ENCODE data around the gene WDR17. TPM values are rescaled to one million over a fixed set of nuclear protein-coding genes. Genes with fewer than 3 reads are reported as not detected.

Gene WDR17
- total RNA-seq, 1 donor from 2014 or later = 6.3 TPM

DNA sequence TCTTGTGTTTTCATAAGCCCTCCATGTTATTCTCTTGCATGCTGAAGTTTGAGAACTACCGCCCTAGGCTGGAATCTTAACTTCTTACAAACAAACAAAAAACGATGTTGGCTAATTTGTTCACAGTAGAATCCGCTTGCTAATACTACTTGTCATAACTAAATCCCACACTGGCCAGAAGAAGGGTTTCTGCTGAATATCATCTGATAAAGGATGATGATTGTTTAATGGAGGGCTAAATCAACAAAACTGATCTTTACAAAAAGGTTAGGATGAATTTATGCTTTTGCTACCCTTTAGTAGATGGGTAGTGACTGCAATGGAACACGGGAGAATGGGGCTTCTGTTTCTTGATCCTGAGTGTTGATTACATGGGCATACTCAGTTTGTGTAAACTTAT is 87.5 kb downstream of the WDR17 start:
- Mint-ChIP-seq H3K27me3 (ENCODE audit: unreplicated experiment) (no peaks in the 10 kb centered on the region), H3K4me3 (ENCODE audit: unreplicated experiment) (no peak overlapping the region), H3K9me3 (ENCODE audit: unreplicated experiment) (no peaks in the 10 kb centered on the region), H3K36me3 (ENCODE audit: unreplicated experiment) (no peaks in the 10 kb centered on the region), H3K4me1 (ENCODE audit: low read depth, unreplicated experiment) (no peaks in the 10 kb centered on the region), H3K27ac (ENCODE audit: unreplicated experiment) (no peak overlapping the region)
- DNase-seq = no peak
- TF ChIP-seq, protein P1, sequence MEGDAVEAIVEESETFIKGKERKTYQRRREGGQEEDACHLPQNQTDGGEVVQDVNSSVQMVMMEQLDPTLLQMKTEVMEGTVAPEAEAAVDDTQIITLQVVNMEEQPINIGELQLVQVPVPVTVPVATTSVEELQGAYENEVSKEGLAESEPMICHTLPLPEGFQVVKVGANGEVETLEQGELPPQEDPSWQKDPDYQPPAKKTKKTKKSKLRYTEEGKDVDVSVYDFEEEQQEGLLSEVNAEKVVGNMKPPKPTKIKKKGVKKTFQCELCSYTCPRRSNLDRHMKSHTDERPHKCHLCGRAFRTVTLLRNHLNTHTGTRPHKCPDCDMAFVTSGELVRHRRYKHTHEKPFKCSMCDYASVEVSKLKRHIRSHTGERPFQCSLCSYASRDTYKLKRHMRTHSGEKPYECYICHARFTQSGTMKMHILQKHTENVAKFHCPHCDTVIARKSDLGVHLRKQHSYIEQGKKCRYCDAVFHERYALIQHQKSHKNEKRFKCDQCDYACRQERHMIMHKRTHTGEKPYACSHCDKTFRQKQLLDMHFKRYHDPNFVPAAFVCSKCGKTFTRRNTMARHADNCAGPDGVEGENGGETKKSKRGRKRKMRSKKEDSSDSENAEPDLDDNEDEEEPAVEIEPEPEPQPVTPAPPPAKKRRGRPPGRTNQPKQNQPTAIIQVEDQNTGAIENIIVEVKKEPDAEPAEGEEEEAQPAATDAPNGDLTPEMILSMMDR (IDR thresholded peaks at IDR 0.05; ENCODE audit: partially characterized antibody, unreplicated experiment) = no peak

DNA sequence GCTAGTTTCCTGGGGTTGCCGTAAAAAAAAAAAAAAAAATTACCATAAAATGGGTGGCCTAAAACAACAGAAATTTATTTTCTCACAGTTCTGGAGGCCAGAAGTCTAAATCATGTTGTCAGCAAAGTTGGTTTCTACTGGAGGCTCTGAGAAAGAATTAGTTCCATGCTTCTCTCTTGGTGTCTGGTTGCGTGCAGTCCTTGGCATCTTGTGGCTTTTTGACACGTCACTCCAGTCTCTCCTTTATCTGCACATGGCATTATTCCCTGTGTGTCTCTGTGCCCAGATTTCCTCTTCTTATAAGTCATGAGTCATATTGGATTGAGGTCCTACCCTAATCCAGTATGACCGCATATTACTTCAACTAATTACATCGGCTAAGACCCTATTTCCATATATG is 91.0 kb downstream of the WDR17 start:
- Mint-ChIP-seq H3K9me3 (ENCODE audit: unreplicated experiment) (no peaks in the 10 kb centered on the region), H3K36me3 (ENCODE audit: unreplicated experiment) (no peaks in the 10 kb centered on the region), H3K4me3 (ENCODE audit: unreplicated experiment) (no peak overlapping the region), H3K27ac (ENCODE audit: unreplicated experiment) (no peak overlapping the region), H3K27me3 (ENCODE audit: unreplicated experiment) (no peaks in the 10 kb centered on the region), H3K4me1 (ENCODE audit: low read depth, unreplicated experiment) (no peaks in the 10 kb centered on the region)
- TF ChIP-seq, protein P1 (IDR thresholded peaks at IDR 0.05; ENCODE audit: partially characterized antibody, unreplicated experiment) = no peak
- no peak for DNase-seq

DNA sequence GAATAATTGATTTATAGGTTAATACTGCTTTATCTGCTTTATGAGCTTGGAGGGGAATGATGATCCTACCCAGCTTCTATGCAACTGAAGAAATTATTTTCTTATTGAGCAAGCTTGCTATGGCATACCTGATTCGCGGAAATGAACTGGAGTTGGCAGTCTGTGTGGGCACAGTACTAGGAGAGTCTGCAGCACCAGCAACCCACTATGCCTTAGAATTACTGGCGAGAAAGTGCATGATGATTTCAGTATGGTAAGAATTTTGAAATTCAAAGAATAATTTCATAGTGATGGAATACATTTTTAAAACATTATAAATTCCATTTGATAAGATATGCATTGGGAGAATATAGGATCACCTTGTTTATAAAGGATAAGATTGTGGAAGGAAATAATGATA is 97.4 kb downstream of the WDR17 start:
- H3K4me3 Mint-ChIP-seq (ENCODE audit: unreplicated experiment) = no peak overlapping the region
- no peaks in the 10 kb centered on the region for H3K36me3 Mint-ChIP-seq (ENCODE audit: unreplicated experiment)
- no peak overlapping the region for H3K27ac Mint-ChIP-seq (ENCODE audit: unreplicated experiment)
- no peaks in the 10 kb centered on the region for H3K9me3 Mint-ChIP-seq (ENCODE audit: unreplicated experiment)
- no peaks in the 10 kb centered on the region for H3K27me3 Mint-ChIP-seq (ENCODE audit: unreplicated experiment)
- H3K4me1 Mint-ChIP-seq (ENCODE audit: low read depth, unreplicated experiment) = no peaks in the 10 kb centered on the region
- TF ChIP-seq, protein P1 (IDR thresholded peaks at IDR 0.05; ENCODE audit: partially characterized antibody, unreplicated experiment) = no peak
- no peak for DNase-seq

DNA sequence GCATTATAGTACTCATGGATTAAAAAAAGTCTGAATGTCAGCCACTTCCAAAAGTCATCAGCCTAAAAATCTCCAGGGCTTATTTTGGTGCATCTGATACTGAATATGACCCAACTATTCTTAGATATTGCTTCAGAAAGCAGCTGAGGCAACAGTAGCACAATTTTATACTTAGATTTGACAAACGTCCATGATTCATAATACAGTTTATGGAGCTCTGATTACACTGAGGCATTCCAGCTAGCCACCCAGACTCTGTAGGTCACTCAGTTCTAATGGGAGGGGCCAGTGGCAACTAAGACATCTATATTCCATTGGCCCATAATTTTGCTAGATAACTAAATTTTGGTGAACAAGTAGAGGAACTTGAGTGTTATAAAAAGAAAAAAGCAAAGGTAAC is 119.4 kb downstream of the WDR17 start:
- no peak overlapping the region for H3K27ac Mint-ChIP-seq (ENCODE audit: unreplicated experiment)
- TF ChIP-seq, protein P1 (IDR thresholded peaks at IDR 0.05; ENCODE audit: partially characterized antibody, unreplicated experiment) = no peak
- no peak overlapping the region for H3K4me3 Mint-ChIP-seq (ENCODE audit: unreplicated experiment)
- H3K9me3 Mint-ChIP-seq (ENCODE audit: unreplicated experiment) = no peaks in the 10 kb centered on the region
- DNase-seq = no peak
- no peaks in the 10 kb centered on the region for H3K4me1 Mint-ChIP-seq (ENCODE audit: low read depth, unreplicated experiment)
- H3K36me3 Mint-ChIP-seq (ENCODE audit: unreplicated experiment) = no peaks in the 10 kb centered on the region
- no peaks in the 10 kb centered on the region for H3K27me3 Mint-ChIP-seq (ENCODE audit: unreplicated experiment)

DNA sequence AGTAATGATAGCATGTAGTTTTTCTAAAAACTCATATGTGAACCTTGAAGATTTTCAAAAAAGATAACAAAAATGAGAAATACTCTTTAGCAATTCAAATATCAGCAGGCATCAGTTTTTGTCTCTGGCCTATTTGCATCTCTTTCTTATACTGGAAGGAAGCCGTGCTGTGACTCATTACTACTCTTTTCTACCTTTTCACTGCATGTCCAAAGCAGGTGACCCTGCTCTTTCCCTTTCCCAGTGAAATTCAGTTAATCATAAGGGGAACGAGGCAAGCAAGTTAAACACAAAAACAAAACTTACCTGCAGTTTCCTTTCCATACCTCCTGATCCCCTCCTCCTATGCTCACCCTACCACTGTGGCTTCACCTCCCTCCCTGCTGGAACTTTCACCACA is 120.4 kb downstream of the WDR17 start:
- Mint-ChIP-seq H3K4me1 (ENCODE audit: low read depth, unreplicated experiment) (no peaks in the 10 kb centered on the region), H3K27ac (ENCODE audit: unreplicated experiment) (no peak overlapping the region), H3K9me3 (ENCODE audit: unreplicated experiment) (no peaks in the 10 kb centered on the region), H3K4me3 (ENCODE audit: unreplicated experiment) (no peak overlapping the region), H3K27me3 (ENCODE audit: unreplicated experiment) (no peaks in the 10 kb centered on the region), H3K36me3 (ENCODE audit: unreplicated experiment) (no peaks in the 10 kb centered on the region)
- TF ChIP-seq, protein P1 (IDR thresholded peaks at IDR 0.05; ENCODE audit: partially characterized antibody, unreplicated experiment) = no peak
- no peak for DNase-seq
